ES-I3 (cell line): ENCODE data around the gene TLE6.
"Not testable (repeated sequence)": the region's sequence is repeated elsewhere in the genome, so short reads cannot be mapped to it uniquely, and the experiment has no call there.

Experiments used
- H3K36me3 ChIP-seq: 2 replicates; pipeline ENCODE4 v1.6.1; 2013; ENCODE audit warnings: mild to moderate bottlenecking, low read length, control low read depth, moderate library complexity; ENCODE audit not compliant: insufficient read depth
- H3K4me1 ChIP-seq: 2 replicates; pipeline ENCODE4 v1.6.1; 2013; ENCODE audit warnings: mild to moderate bottlenecking, control low read depth, low read length; ENCODE audit not compliant: insufficient read depth
- H3K9ac ChIP-seq: 2 replicates; pipeline ENCODE4 v1.6.1; 2013; ENCODE audit warnings: low read depth, mild to moderate bottlenecking, low read length, moderate library complexity
- H3K9me3 ChIP-seq: 2 replicates; pipeline ENCODE4 v1.6.1; 2013; ENCODE audit warnings: mild to moderate bottlenecking, low read length, moderate library complexity; ENCODE audit not compliant: control insufficient read depth, insufficient read depth

TLE6 gene

DNA sequence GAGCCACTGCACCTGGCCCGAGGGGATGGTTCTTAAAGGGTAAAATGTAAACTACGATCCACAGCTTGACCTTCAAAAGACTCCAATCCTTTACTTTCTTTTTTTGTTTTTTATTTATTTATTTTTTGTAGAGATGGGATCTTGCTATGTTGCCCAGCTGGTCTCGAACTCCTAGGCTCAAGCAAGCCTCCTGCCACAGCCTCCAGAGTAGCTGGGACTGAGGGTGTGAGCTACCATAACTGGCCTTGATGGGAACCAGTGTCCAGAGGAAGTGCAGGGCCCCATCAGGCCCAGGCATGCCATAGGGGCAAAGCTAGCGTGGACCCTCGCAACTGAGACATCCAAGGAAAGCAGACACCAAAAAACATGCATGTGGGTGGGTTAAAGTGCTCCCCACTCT, 14.2 kb upstream of the TLE6 start:
- Histone ChIP-seq H3K9me3 (no peaks in the 10 kb centered on the region), H3K4me1 (no peaks in the 10 kb centered on the region), H3K36me3 (no peaks in the 10 kb centered on the region), H3K9ac (no peak overlapping the region)

DNA sequence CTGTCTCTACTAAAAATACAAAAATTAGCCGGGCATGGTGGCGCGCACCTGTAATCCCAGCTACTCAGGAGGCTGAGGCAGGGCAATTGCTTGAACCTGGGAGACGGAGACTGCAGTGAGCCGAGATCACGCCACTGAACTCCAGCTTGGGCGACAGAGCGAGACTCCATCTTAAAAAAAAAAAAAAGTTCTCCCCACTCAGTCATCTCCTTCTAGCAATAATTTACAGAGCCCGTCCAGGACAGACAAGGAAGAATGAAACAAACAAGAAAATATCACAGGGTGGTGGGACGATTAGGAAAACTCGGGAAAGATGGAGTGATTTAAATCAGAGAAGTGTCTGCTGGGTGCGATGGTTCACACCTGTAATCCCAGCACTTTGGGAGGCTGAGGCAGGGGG, 13.7 kb upstream of the TLE6 start:
- H3K9ac ChIP-seq, H3K4me1 ChIP-seq, H3K9me3 ChIP-seq, H3K36me3 ChIP-seq: not testable (repeated sequence)

DNA sequence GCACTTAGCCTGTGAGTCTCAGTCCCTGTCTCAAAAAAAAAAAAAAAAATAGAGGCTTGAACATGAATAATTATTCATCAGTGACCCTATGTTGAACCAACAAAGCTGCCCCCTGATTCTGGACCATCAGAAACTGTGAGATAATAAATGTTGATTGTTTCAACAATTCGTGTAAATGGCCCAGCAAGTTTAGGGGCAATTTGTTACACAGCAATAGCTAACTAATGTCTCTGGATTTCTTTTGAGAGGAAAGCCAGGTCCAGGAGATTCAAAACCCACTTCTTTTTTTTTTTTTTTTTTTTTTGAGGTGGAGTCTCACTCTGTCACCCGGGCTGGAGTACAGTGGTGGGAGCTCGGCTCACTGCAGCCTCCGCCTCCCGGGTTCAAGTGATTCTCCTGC, 12.5 kb upstream of the TLE6 start:
- H3K9me3 ChIP-seq, result no peaks in the 10 kb centered on the region
- H3K9ac ChIP-seq, result no peak overlapping the region
- no peaks in the 10 kb centered on the region for H3K36me3 ChIP-seq
- no peaks in the 10 kb centered on the region for H3K4me1 ChIP-seq

DNA sequence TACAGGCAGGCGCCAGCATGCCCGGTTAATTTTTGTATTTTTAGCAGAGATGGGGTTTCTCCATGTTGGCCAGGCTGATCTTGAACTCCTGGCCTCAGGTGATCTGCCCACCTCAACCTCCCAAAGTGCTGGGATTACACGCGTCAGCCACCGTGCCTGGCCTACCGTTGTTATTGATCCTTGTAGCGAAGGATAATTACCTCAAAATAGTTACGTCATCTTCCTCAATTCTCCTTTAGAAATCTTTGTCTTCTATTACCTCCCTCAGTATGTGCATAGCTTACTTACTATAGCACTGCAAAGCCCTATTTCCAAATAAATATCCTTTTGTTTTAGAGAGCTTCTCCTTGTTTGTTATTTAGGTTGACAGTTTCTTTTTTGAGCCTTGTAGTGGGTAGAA, 9.4 kb upstream of the TLE6 start:
- H3K4me1 ChIP-seq, result no peaks in the 10 kb centered on the region
- H3K9ac ChIP-seq, result no peak overlapping the region
- no peaks in the 10 kb centered on the region for H3K36me3 ChIP-seq
- no peaks in the 10 kb centered on the region for H3K9me3 ChIP-seq

DNA sequence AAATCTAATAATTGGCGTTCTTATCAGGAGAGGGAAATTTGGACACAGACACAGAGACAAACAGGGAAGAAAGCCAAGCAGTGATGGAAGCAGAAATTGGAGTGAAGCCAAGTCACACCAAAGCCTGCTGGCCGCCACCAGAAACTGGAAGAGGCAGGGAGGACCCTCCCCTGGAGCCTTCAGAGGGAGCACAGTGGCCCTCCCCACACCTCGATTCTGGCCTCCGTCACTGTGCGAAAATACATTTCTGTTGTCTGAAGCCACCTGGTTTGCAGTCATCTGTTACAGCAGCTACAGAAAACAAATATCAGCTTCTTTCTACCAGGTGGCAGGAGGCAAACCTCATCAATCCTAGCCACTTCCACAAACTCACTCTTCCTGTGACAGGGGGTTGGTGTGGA, 8.3 kb upstream of the TLE6 start:
- no peaks in the 10 kb centered on the region for H3K36me3 ChIP-seq
- H3K9me3 ChIP-seq, result no peaks in the 10 kb centered on the region
- H3K4me1 ChIP-seq, result no peaks in the 10 kb centered on the region; the same call in 1 of the 2 replicates
- H3K9ac ChIP-seq, result no peak overlapping the region

DNA sequence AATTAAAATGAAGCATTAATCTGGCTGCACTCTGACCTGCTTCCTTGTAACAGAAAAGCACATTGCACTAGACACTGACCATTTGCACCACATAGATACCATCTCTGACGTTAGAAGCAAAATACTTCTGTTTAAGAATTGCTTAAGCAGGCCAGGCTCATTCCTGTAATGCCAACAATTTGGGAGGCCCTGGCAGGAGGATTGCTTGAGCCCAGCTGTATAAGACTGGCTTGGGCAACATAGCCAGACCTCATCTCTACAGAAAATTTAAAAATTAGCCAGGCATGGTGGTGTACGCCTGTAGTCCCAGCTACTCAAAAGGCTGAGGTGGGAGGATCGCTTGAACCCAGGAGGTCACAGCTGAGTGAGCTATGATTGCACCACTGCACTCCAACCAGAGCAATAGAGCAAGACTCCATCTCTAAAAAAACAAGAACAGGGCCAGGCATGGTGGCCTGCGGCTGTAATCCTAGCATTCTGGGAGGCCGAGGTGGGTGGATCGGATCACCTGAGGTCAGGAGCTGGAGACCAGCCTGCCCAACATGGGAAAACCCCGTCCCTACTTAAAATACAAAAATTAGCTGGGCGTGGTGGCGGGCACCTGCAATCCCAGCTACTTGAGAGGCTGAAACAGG, 7.0 kb upstream of the TLE6 start:
- Histone ChIP-seq H3K9ac (no peak overlapping the region), H3K4me1 (no peaks in the 10 kb centered on the region; the same call in 1 of the 2 replicates), H3K36me3 (no peaks in the 10 kb centered on the region), H3K9me3 (no peaks in the 10 kb centered on the region)

DNA sequence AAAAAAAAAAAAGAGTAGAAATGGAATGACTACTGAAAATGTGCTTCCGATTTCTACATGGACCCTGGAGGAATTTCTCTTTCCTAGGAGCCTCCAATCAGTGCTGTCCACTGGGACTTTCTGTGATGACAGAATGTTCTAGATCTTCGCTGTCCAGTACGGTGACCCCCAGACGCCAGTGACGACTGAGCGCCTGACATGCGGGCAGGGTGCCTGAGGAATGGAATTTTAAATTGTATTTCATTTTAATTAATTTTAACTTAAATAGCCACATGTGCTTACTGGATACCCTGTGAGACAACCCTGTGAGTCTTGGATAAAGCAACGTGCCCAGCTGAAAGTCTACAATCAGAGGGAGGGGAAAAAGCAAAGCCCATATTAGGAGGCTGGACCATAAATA, 4.1 kb upstream of the TLE6 start:
- H3K4me1 ChIP-seq, result peaks cover 6% of the 10 kb centered on the region; the same call in 1 of the 2 replicates
- no peaks in the 10 kb centered on the region for H3K9me3 ChIP-seq
- H3K9ac ChIP-seq, result no peak overlapping the region
- no peaks in the 10 kb centered on the region for H3K36me3 ChIP-seq

DNA sequence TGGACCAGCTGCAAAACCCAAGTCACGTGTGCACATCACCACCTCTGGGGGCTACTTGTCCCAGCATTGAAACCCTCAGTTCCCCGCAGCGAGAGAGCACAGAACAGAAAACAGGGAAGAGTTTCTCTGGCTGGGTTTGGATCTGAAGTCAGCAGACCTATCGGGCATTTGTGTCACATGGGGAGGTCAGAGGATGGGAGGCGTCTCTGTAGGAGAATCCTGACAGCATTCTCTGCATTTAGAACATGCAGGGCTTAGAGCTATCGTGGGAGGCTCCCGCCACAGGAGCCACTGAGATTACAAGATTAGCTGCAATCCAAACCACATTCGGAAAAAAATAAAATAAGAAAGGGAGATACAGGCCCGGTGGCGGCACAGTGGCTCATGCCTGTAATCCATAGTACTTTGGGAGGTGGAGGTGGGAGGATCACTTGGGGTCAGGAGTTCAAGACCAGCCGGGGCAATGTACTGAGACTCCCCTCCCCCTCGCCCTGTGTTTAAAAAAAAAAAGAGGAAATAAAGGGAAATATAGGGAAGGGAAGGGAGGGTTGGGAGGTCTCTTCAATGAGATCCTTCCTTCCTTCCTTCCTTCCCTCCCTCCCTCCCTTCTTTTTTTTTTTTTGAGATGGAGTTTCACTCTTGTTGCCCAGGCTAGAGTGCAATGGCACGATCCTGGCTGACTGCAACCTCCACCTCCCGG, 2.9 kb upstream of the TLE6 start:
- H3K4me1 ChIP-seq, result peaks cover 6% of the 10 kb centered on the region; the same call in 1 of the 2 replicates
- H3K9ac ChIP-seq, result no peak overlapping the region
- no peaks in the 10 kb centered on the region for H3K36me3 ChIP-seq
- no peaks in the 10 kb centered on the region for H3K9me3 ChIP-seq

DNA sequence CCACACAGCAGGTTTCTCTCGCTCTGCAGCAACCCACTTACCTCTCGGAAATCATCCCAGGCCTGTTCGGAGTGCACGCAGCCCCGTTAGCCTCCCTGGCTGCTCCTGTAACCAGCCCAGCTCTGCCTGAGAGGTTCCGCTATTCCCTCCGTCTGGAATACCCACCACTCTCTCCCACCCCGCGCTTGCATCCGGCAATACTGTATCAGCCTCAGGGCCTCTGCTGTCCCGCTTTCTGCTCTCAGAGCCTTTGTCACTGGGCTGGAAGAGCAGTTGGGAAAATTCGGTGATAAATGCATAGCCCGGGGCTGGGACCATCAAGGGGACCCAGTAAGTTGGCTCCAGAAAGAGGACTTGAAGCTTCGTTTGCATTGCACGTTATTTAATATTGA, 759 bp upstream of the TLE6 start:
- Histone ChIP-seq H3K4me1 (peaks cover 6% of the 10 kb centered on the region; the same call in 1 of the 2 replicates), H3K9ac (peak overlapping the region; percentile 57; the same call in 1 of the 2 replicates), H3K36me3 (no peaks in the 10 kb centered on the region), H3K9me3 (no peaks in the 10 kb centered on the region)

DNA sequence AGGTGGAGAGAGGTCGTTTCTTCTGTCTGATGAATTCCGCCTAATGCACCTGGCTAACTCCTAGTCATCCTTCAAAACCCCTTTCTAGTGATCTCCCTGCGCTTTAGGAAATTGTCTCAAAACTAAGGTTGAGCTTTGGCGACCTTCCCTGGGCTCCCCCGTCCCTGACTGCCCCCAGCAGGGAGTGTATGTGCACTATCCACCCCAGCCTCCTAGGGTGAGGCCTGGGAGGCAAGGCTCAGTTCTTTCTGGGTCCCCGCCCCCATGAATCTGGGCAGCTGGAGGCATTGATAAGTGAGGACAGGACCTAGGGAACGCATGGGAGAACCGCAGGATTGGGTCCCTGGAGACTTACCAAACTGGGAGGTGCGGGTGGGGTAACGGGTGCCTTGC, 378 bp downstream of the TLE6 start:
- Histone ChIP-seq H3K36me3 (no peaks in the 10 kb centered on the region), H3K9me3 (no peaks in the 10 kb centered on the region), H3K9ac (peak overlapping the region; percentile 45), H3K4me1 (peaks cover 10% of the 10 kb centered on the region; the same call in 1 of the 2 replicates)

DNA sequence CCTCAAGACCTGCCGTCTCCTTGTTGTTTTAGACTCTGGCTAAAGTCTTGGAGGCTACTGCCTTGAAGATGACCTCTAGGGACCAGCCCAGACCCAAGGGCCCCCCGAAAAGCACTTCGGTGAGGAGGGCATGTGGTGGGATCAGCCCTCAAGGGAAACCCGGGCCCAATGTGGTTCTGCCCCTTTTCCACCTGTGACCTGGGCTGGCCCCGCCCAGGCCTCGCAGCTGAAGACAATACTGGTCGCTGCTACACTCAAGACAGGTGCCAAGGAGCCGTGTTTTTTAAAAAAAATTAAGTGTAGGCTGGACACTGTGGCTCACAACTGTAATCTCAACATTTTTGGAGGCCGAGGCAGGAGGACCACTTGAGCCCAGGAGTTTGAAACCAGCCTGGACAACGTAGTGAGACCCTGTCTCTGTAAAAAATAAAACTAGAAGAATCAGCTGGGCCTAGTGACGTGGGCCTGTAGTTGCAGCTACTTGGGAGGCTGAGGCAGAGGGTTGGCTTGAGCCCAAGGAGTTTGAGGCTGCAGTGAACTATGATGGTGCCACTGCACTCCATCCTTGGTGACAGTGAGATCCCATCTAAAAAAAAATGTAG, 903 bp downstream of the TLE6 start:
- Histone ChIP-seq H3K4me1 (peaks cover 15% of the 10 kb centered on the region), H3K36me3 (no peaks in the 10 kb centered on the region), H3K9me3 (no peaks in the 10 kb centered on the region), H3K9ac (no peak overlapping the region; the same call in 1 of the 2 replicates)

DNA sequence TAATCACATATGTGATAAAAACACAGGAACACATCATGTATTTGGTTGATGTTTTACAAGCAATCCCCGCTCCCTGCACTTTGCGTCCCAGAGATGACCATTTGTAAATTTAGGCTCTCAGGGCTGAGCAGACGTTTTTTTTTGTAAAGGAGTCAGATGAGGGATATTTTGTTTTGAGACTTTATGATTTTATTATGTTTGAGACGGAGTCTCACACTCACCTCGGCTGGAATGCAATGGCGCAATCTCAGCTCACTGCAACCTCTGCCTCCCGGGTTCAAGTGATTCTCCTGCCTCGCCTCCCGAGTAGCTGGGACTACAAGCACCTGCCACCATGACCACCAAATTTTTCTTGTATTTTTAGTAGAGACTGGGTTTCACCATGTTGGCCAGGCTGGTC, 1.4 kb downstream of the TLE6 start:
- no peak overlapping the region for H3K9ac ChIP-seq
- H3K36me3 ChIP-seq, result no peaks in the 10 kb centered on the region
- peaks cover 20% of the 10 kb centered on the region for H3K4me1 ChIP-seq
- no peaks in the 10 kb centered on the region for H3K9me3 ChIP-seq

DNA sequence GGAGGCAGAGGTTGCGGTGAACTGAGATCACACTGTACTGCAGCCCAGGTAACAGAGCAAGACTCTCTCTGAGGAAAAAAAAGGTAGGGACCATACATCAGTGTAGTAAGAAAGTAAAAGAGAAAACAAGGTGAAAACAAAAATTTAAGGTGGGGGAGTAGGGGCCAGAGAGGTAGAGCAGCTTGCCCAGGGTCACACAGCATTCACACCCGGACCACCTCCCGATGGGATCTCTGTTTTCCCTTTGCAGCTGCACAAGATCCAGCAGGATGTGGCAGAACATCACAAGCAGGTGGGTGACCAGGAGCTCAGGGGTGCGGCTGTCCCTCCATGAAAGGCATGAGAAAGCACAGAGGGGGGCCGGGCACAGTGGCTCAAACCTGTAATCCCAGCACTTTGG, 4.5 kb downstream of the TLE6 start:
- Histone ChIP-seq H3K36me3 (no peaks in the 10 kb centered on the region), H3K9ac (no peak overlapping the region), H3K4me1 (peaks cover 19% of the 10 kb centered on the region), H3K9me3 (no peaks in the 10 kb centered on the region)

DNA sequence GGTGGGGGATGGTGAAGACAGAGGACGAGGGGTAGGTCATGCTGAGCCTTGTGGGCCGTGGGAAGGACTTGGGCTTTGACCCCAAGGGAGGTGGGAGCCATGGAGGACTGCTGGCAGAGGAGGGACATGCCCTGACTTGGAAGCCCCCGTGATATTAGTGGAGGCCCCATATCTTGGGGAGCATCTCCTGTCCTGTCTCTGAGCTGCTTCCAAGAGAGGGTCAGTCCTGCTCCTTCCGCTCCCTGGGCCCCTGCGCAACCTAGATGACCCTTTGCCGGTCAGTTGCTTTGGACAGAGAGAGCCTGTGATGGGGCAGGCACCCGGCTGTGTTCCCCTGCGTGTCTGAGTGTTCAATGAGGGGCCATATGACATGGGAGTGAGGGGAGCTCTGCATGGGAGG, 5.2 kb downstream of the TLE6 start:
- peaks cover 25% of the 10 kb centered on the region for H3K4me1 ChIP-seq
- no peaks in the 10 kb centered on the region for H3K36me3 ChIP-seq
- H3K9me3 ChIP-seq, result no peaks in the 10 kb centered on the region
- no peak overlapping the region for H3K9ac ChIP-seq

DNA sequence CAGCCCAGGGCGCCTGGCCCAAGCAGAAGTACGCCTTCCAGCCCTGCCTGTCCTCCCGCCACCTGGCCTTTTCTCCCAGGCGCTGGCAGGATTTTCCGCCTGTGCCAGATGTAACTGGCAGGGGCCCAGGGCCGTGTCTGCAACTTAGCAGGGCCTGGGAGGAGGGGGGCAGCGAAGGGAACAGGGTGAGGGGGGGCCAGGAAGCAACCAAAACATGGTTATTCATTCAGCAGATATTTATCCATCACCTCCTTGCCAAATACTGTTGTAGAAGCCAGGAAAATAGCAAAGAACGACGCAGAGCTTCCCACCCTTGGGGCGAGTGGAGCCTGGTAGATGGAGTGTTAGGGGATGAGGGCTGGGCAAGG, 5.6 kb downstream of the TLE6 start:
- H3K36me3 ChIP-seq, result no peaks in the 10 kb centered on the region
- H3K4me1 ChIP-seq, result peaks cover 29% of the 10 kb centered on the region
- H3K9ac ChIP-seq, result peak overlapping the region; percentile 16; the same call in 1 of the 2 replicates
- no peaks in the 10 kb centered on the region for H3K9me3 ChIP-seq
